AG04450 (cell line): Measurements from ENCODE around the gene ABHD11. TPM values are rescaled to one million over a fixed set of nuclear protein-coding genes. Genes with fewer than 3 reads are reported as not detected.

Source experiments
- CTCF ChIA-PET: fragments of 300-600, 350-600 bp; formaldehyde crosslinking; extraction: SDS; loops from one replicate; lab custom pipeline; 2022; ENCODE audit warnings: antibody characterized with exemption, inconsistent platforms; lab: Charles Lee
- POLR2A ChIA-PET: fragments of 350-600 bp; formaldehyde crosslinking; extraction: SDS; loops from one replicate; lab custom pipeline; 2021; ENCODE audit warnings: antibody characterized with exemption, inconsistent platforms; lab: Yijun Ruan, JAX
- DNase-seq: peaks from one replicate; pipeline ENCODE4 v3.0.0-alpha.2; 2011; ENCODE audit warnings: low read depth, low spot score
- H3K27ac ChIP-seq: one replicate; pipeline ENCODE4 v1.5.1; 2012; ENCODE audit warnings: low read depth, low read length, control low read depth
- H3K27me3 ChIP-seq: one replicate; pipeline ENCODE4 v1.6.0; 2012; ENCODE audit warnings: low read length; ENCODE audit not compliant: control insufficient read depth, insufficient read depth
- H3K4me3 ChIP-seq: 2 replicates; pipeline ENCODE4 v1.5.1; 2011; ENCODE audit warnings: mild to moderate bottlenecking, low read depth, low read length, control low read depth
- H3K9me3 ChIP-seq: 2 replicates; pipeline ENCODE4 v1.5.1; 2012; ENCODE audit warnings: low read length; ENCODE audit not compliant: control insufficient read depth, insufficient read depth
- CTCF ChIP-seq: IDR thresholded peaks from 2 replicates; pipeline ENCODE4 v1.5.1; 2011; ENCODE audit warnings: low read depth, low read length, control low read depth, inconsistent platforms
- polyA plus RNA-seq: library from polyadenylated mRNA; depleted of rRNA; stranded (reverse); fragments of >200 nt; gene quantifications from 2 replicates; pipeline ENCODE4 v1.2.3, GENCODE V29; 2011

ABHD11 gene
- polyA plus RNA-seq, 1 experiment: 5.1 TPM

- POLR2A ChIA-PET: no interaction called here
- Histone ChIP-seq H3K4me3 (no peak overlapping the region), H3K27ac (no peak overlapping the region), H3K27me3 (peaks cover 14% of the 10 kb centered on the region), H3K9me3 (no peaks in the 10 kb centered on the region)
- CTCF ChIA-PET: no interaction called here
- DNase-seq: no peak
- TF ChIP-seq CTCF: no peak
Observed at GRCh38 chr7:73774923-73775322, 36.3 kb upstream of the ABHD11 start.

GRCh38 chr7:73773700-73774517 is 35.3 kb upstream of the ABHD11 start:
- no peak overlapping the region for H3K4me3 ChIP-seq
- DNase-seq: no peak
- H3K27ac ChIP-seq: no peak overlapping the region
- peaks cover 23% of the 10 kb centered on the region for H3K27me3 ChIP-seq
- ChIA-PET CTCF (no interaction called here), POLR2A (no interaction called here)
- H3K9me3 ChIP-seq: peaks cover under 1% of the 10 kb centered on the region; the same call in 1 of the 2 replicates
- no peak for TF ChIP-seq CTCF

GRCh38 chr7:73770860-73771670 is 32.5 kb upstream of the ABHD11 start:
- no peak overlapping the region for H3K4me3 ChIP-seq
- CTCF ChIA-PET: no interaction called here
- no peak for DNase-seq
- POLR2A ChIA-PET: no interaction called here
- no peak for TF ChIP-seq CTCF
- H3K27ac ChIP-seq: no peak overlapping the region
- H3K9me3 ChIP-seq: peaks cover 6% of the 10 kb centered on the region; the same call in 1 of the 2 replicates
- peaks cover 33% of the 10 kb centered on the region for H3K27me3 ChIP-seq

- peaks cover 6% of the 10 kb centered on the region; the same call in 1 of the 2 replicates for H3K9me3 ChIP-seq
- no peak within 1 kb of the TSS for H3K27ac ChIP-seq
- ChIA-PET POLR2A (no interaction called here), CTCF (no interaction called here)
- no peak for DNase-seq
- H3K27me3 ChIP-seq: peaks cover 33% of the 10 kb centered on the region
- no peak within 1 kb of the TSS for H3K4me3 ChIP-seq
- no peak for TF ChIP-seq CTCF
Observed at GRCh38 chr7:73770002-73770859, 31.6 kb upstream of the ABHD11 start, which contains the start of gene CLDN3. Gene CLDN3 (minus strand): TSS chr7:73770270. CDS start chr7:73770049, 221 bp downstream.
